ENCODE results near the gene KIF5A.
"Not testable (repeated sequence)": the region's sequence is repeated elsewhere in the genome, so short reads cannot be mapped to it uniquely, and the experiment has no call there.

The KIF5A gene

GRCh38 chr12:57549909-57550640 is at the start of gene KIF5A:
KIF5A (plus strand) TSS chr12:57550044; CDS start chr12:57550272, 228 bp downstream.
- DNase-seq = peak; percentile 15

- no peak for DNase-seq
These were observed 49.6 kb upstream of the KIF5A start for GRCh38 chr12:57500213-57500612.

- not testable (repeated sequence) for DNase-seq
These were observed 47.4 kb upstream of the KIF5A start for GRCh38 chr12:57502311-57502969.

- not testable (repeated sequence) for DNase-seq
These were observed 43.3 kb upstream of the KIF5A start for GRCh38 chr12:57506541-57506940.

- not testable (repeated sequence) for DNase-seq
These were observed 42.0 kb upstream of the KIF5A start for GRCh38 chr12:57507796-57508195.

GRCh38 chr12:57511161-57511560 is 38.7 kb upstream of the KIF5A start:
- no peak for DNase-seq

GRCh38 chr12:57511588-57512325 is 38.1 kb upstream of the KIF5A start:
- no peak for DNase-seq

GRCh38 chr12:57512665-57513064 is 37.2 kb upstream of the KIF5A start:
- DNase-seq = no peak

- DNase-seq = no peak
These were observed 36.6 kb upstream of the KIF5A start for GRCh38 chr12:57513266-57513665.

- not testable (repeated sequence) for DNase-seq
These were observed 36.2 kb upstream of the KIF5A start for GRCh38 chr12:57513677-57514076.

GRCh38 chr12:57514246-57514645 is 35.6 kb upstream of the KIF5A start:
- DNase-seq = not testable (repeated sequence)

GRCh38 chr12:57514720-57515407 is 35.0 kb upstream of the KIF5A start:
- no peak for DNase-seq

GRCh38 chr12:57515408-57515933 is 34.4 kb upstream of the KIF5A start:
- no peak for DNase-seq

GRCh38 chr12:57515934-57516541 is 33.8 kb upstream of the KIF5A start:
- DNase-seq = no peak

GRCh38 chr12:57516617-57517153 is 33.2 kb upstream of the KIF5A start:
- DNase-seq = no peak

- no peak for DNase-seq
These were observed 32.7 kb upstream of the KIF5A start for GRCh38 chr12:57517187-57517586.

GRCh38 chr12:57517718-57518117 is 32.1 kb upstream of the KIF5A start:
- DNase-seq = not testable (repeated sequence)

GRCh38 chr12:57518176-57518919 is 31.5 kb upstream of the KIF5A start:
- no peak for DNase-seq

GRCh38 chr12:57518920-57519795 is 30.7 kb upstream of the KIF5A start:
- DNase-seq = no peak

GRCh38 chr12:57519796-57520052 is 30.1 kb upstream of the KIF5A start:
- DNase-seq = no peak
